ENCODE data around the gene GPC5.

Gene GPC5

DNA sequence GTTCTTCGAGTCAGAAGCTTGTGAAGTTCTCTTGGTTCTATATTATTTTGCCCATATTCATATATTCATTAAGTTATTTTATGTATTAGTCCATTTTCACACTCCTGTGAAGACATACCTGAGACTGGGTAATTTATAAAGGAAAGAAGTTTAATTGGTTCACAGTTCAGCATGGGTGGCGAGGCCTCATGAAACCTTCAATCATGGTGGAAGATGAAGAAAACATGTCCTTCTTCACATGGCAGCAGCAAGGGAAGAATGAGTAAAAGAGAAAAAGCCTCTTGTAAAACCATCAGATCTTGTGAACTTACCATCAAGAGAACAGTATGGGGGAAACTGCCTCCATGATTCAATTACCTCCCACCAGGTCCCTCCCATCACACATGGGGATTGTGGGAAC is 182.3 kb downstream of the GPC5 start:
- no peak for DNase-seq (ENCODE audit: extremely low spot score)
- CTCF ChIA-PET: no interaction called here
- TF ChIP-seq ELF4 (IDR thresholded peaks at IDR 0.05) (no peak), HDGF (IDR thresholded peaks at IDR 0.05; ENCODE audit: borderline replicate concordance) (no peak)
- POLR2A ChIA-PET: no interaction called here

DNA sequence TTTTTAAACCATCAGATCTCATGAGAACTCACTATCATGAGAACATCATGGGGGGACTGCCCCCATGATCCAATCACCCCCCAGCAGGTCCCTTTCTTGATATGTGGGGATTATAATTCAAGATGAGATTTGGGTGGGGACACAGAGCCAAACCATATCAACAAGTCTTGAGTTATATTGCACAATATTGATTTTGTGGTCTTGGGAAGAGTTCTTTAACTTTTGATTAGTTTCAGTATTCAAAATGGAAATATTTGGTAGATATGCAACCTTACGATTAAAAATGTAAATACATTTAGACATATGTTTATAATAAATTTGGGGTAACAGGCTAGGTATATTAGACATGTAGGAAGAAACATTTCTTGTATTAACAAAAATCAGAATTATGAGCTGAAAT is 188.2 kb downstream of the GPC5 start:
- POLR2A ChIA-PET: no interaction called here
- CTCF ChIA-PET: no interaction called here
- no peak for DNase-seq (ENCODE audit: extremely low spot score)
- TF ChIP-seq ELF4 (IDR thresholded peaks at IDR 0.05): no peak
- no peak for TF ChIP-seq BHLHE40 (IDR thresholded peaks at IDR 0.05; ENCODE audit: borderline replicate concordance)
- no peak for TF ChIP-seq FOXK2 (IDR thresholded peaks at IDR 0.05)
- no peak for TF ChIP-seq FOXA1 (IDR thresholded peaks at IDR 0.05)
- TF ChIP-seq CTBP1 (IDR thresholded peaks at IDR 0.05; ENCODE audit: borderline replicate concordance): no peak
- TF ChIP-seq L3MBTL2 (conservative IDR thresholded peaks at IDR 0.05): no peak
- no peak for TF ChIP-seq TARDBP (IDR thresholded peaks at IDR 0.05)
- no peak for TF ChIP-seq ARNT (IDR thresholded peaks at IDR 0.05)
- TF ChIP-seq, protein P1, sequence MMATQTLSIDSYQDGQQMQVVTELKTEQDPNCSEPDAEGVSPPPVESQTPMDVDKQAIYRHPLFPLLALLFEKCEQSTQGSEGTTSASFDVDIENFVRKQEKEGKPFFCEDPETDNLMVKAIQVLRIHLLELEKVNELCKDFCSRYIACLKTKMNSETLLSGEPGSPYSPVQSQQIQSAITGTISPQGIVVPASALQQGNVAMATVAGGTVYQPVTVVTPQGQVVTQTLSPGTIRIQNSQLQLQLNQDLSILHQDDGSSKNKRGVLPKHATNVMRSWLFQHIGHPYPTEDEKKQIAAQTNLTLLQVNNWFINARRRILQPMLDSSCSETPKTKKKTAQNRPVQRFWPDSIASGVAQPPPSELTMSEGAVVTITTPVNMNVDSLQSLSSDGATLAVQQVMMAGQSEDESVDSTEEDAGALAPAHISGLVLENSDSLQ (IDR thresholded peaks at IDR 0.05): no peak
- no peak for TF ChIP-seq SUZ12 (IDR thresholded peaks at IDR 0.05)
- TF ChIP-seq NFRKB (IDR thresholded peaks at IDR 0.05): no peak
- TF ChIP-seq ZNF384 (IDR thresholded peaks at IDR 0.05): no peak
- no peak for TF ChIP-seq FOXM1 (IDR thresholded peaks at IDR 0.05; ENCODE audit: borderline replicate concordance)
- TF ChIP-seq SP1 (IDR thresholded peaks at IDR 0.05): no peak
- TF ChIP-seq HDGF (IDR thresholded peaks at IDR 0.05; ENCODE audit: borderline replicate concordance): no peak
- no peak for TF ChIP-seq LEF1 (IDR thresholded peaks at IDR 0.05; ENCODE audit: borderline replicate concordance)

DNA sequence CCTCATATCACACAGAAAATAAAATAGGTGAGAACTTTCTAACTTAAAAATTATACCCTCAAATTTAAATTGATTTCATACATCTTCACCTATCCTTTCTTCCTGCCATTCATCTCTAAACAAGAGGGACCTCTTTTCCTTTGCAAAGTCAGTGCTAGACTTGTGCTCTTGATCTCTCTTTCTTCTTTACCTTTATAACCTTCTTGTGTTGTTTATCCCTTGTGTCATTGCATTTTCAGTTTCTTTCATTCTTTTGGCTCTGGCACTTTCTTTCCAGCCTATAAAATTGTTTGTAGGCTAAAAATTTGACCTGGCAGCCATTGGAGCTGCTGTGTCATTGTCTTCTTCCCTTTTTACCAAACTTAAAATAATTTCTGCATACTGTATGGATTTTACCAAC is 190.1 kb downstream of the GPC5 start:
- TF ChIP-seq CTBP1 (IDR thresholded peaks at IDR 0.05; ENCODE audit: borderline replicate concordance): no peak
- TF ChIP-seq, protein P1 (IDR thresholded peaks at IDR 0.05): no peak
- no peak for TF ChIP-seq FOXA1 (IDR thresholded peaks at IDR 0.05)
- TF ChIP-seq HDGF (IDR thresholded peaks at IDR 0.05; ENCODE audit: borderline replicate concordance): no peak
- TF ChIP-seq FOXK2 (IDR thresholded peaks at IDR 0.05): no peak
- TF ChIP-seq NFRKB (IDR thresholded peaks at IDR 0.05): no peak
- no peak for TF ChIP-seq ZNF384 (IDR thresholded peaks at IDR 0.05)
- no peak for TF ChIP-seq LEF1 (IDR thresholded peaks at IDR 0.05; ENCODE audit: borderline replicate concordance)
- POLR2A ChIA-PET: no interaction called here
- DNase-seq (ENCODE audit: extremely low spot score): no peak
- CTCF ChIA-PET: interaction anchor here (0.5 kb wide), 1 partner anchor 20 kb away, joined by 3 read pairs; no protein-coding TSS in a partner anchor

DNA sequence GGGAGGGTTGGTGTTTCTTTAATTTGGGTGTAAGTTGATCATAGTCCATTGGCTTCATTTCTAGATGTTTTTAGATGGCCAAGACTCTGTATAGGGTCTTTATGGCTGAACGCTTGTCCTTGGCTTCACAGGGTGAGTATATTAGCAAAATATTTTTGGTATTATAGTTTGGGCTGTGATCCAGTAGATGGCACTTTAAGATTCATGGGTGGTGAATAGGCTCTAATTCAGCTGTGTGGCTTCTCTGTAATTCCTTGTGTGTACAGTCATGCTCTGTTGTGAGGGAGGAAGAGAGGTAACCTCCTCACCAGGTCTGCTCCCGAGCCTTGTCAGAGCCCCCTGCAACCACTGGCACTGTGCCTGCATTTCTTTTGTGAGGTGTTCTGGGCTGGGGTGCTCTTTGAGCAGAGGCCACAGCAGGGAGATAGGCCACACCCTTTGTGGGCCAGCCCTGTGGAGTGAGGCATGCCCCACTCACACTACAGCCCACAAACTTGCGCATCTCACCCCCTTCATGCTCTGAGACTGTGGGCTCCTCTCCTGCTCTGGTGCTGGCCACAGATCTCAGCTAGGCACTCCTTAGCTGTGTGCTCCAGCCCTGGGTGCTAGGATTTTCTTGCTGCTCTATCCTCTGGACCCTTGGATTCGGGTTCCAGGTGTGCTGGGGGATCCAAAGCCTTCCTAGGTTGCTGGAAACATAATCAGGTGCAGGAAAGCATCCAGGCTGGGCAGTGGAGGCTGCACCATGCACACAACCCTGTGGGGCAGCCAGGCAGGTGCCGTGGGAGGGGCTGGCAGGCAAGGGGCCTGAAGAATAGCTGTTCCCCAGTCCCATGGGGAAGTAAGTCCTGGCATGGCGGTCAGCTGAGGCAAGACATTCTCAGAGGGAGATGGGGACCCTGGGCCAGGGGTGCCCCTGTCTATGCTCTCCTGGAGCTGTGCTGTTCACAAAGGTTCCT is 193.9 kb downstream of the GPC5 start:
- ChIA-PET POLR2A (no interaction called here), CTCF (no interaction called here)
- TF ChIP-seq CTBP1 (IDR thresholded peaks at IDR 0.05; ENCODE audit: borderline replicate concordance) (no peak), FOXA1 (IDR thresholded peaks at IDR 0.05) (no peak), SUZ12 (IDR thresholded peaks at IDR 0.05) (no peak), FOXM1 (IDR thresholded peaks at IDR 0.05; ENCODE audit: borderline replicate concordance) (no peak), L3MBTL2 (conservative IDR thresholded peaks at IDR 0.05) (no peak), FOXK2 (IDR thresholded peaks at IDR 0.05) (no peak), TARDBP (IDR thresholded peaks at IDR 0.05) (no peak), NFRKB (IDR thresholded peaks at IDR 0.05) (no peak), HDGF (IDR thresholded peaks at IDR 0.05; ENCODE audit: borderline replicate concordance) (no peak), ELF4 (IDR thresholded peaks at IDR 0.05) (no peak), LEF1 (IDR thresholded peaks at IDR 0.05; ENCODE audit: borderline replicate concordance) (no peak; the same call in 1 of the 2 replicates), ARNT (IDR thresholded peaks at IDR 0.05) (no peak), ZNF384 (IDR thresholded peaks at IDR 0.05) (no peak), SP1 (IDR thresholded peaks at IDR 0.05) (no peak), BHLHE40 (IDR thresholded peaks at IDR 0.05; ENCODE audit: borderline replicate concordance) (no peak)
- TF ChIP-seq, protein P1 (IDR thresholded peaks at IDR 0.05): no peak
- DNase-seq (ENCODE audit: extremely low spot score): no peak

DNA sequence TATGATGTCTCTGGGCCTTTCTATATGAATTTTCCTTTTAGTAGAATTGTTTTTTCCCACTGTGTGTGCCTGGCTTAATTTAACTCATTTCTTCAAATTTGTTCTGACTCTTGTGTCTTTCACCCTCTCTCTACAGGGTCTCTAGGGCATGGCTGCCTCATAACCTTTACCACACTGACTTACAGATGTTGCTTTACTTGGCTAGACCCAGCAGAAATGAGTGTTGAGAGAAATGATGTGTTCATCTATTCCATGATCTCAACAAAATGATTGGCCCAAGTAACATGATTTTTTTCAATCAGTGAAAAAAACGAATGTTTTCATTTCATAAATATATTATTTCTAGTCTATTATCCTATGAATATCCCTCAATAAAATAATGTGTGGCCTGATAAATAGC is 195.0 kb downstream of the GPC5 start:
- POLR2A ChIA-PET: no interaction called here
- TF ChIP-seq TARDBP (IDR thresholded peaks at IDR 0.05): no peak
- TF ChIP-seq CTBP1 (IDR thresholded peaks at IDR 0.05; ENCODE audit: borderline replicate concordance): no peak
- TF ChIP-seq FOXM1 (IDR thresholded peaks at IDR 0.05; ENCODE audit: borderline replicate concordance): no peak
- no peak for TF ChIP-seq ARNT (IDR thresholded peaks at IDR 0.05)

DNA sequence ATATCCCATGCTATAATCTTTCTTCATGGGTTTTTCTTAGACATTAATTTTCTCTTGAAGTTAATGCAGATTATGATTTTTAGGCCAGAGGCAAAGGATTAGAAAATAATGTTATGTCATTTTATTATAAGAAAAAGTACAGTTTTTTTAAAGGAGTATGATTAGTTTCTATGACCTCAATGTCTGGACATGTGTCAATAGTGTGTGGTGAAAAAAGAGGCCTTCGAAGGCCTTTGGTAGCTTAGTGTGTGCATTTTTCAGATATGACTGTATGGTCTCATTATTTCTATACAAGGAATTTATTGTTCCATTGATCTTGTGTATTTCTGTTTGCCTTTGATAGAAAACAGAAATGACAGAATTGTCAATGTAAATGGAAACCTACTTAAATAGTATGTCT is 195.6 kb downstream of the GPC5 start:
- DNase-seq (ENCODE audit: extremely low spot score): no peak
- TF ChIP-seq ZNF384 (IDR thresholded peaks at IDR 0.05) (no peak), TARDBP (IDR thresholded peaks at IDR 0.05) (no peak), SUZ12 (IDR thresholded peaks at IDR 0.05) (no peak), ARNT (IDR thresholded peaks at IDR 0.05) (no peak), FOXA1 (IDR thresholded peaks at IDR 0.05) (no peak), SP1 (IDR thresholded peaks at IDR 0.05) (no peak)
- TF ChIP-seq, protein P1 (IDR thresholded peaks at IDR 0.05): no peak
- CTCF ChIA-PET: no interaction called here
- POLR2A ChIA-PET: no interaction called here

More for the DNA sequence above, 195.0 kb downstream of the GPC5 start:
- CTCF ChIA-PET: no interaction called here
- DNase-seq (ENCODE audit: extremely low spot score): no peak

Measured in HEK293T (cell line).